Erythroblast (primary cell): ENCODE measurements around the gene POLN.

Experiments used
- GATA1 ChIP-seq: IDR thresholded peaks from 2 replicates; pipeline ENCODE4 v1.6.1; 2011; ENCODE audit warnings: low read depth, mild to moderate bottlenecking, control low read depth, low read length, moderate library complexity
- POLR2A ChIP-seq: IDR thresholded peaks from 2 replicates; pipeline ENCODE4 v1.6.1; 2011; ENCODE audit warnings: mild to moderate bottlenecking, low read length

GRCh38 chr4:2261853-2262144 lies 19.9 kb upstream of the POLN start, which contains the start of gene MXD4:
- no peak for TF ChIP-seq POLR2A
- no peak for TF ChIP-seq GATA1
